Cerebellar cortex (tissue), 1 donor: ENCODE results near the gene CTSD.

Experiments
- DNase-seq: peaks from one replicate; pipeline ENCODE4 v3.0.0-alpha.2; 2015; ENCODE audit warnings: low spot score

CTSD gene

DNA sequence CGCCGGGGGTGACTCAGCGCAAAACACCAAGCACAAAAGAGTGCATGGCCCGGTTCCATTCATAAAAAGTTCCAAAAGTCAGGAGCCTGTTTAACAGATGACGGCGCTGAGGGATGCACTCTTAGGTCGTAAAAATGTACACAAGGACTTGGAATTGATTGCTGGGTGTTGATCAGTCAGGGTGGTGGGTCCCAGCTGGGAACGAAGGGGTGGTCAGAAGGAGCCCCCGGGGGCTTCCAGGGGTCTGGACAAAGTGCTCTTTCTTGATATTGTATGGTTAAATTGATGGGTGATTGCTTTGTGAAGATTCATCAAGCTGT is 34.1 kb downstream of the CTSD start:
- no peak for DNase-seq

DNA sequence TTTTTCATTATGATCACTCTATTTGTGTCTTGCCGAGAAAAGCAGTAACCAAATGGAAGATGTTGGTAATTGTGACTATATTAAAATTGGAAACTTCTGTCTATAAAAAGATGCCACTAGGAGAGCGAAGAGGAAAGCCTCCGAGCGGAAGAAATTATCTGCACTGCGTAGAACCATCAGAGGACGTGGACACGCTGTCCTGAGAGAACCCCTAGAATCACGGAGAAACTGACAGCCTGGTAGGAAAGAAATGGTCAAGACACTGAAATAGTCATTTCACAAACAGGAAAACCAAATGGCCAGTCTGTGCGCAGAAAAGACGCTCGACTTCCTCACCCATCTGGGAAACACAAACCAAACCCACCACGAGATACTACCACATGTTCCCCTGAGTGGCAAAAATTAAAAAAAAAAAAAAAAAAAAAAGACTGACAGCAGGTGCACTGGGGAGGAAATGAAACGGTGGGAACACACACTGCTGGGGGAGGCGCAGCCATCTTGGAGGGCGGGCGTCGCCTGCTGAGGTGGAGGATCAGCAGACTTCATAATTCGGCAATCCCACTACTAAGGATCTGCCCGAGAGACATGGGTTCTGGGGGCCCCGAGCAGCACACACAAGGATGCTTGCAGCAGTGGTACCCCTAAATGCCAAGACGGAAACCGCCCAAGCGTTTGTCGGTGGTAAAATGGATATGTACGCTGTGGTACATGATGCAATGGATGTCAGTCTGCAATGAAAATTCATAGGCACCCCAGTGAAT is 34.6 kb downstream of the CTSD start:
- no peak for DNase-seq

DNA sequence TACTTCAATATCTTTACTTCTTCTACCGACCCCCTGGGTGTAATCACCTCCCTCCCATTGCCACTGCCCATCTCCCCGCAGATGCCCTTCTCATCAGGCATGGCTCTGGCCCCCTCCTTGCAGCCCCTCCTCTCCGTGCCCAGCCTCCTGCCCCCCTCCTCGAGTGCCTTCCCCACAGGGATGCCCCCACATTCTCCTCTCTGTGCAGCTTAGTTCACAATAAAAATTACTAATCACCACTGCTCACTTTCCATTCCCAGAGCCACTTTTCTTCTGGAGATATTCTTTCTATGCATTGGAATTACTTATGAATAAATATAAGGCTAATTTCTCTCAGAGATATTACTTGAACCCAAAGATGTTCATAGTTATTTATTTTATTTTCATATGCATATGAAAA is 35.4 kb downstream of the CTSD start:
- no peak for DNase-seq

DNA sequence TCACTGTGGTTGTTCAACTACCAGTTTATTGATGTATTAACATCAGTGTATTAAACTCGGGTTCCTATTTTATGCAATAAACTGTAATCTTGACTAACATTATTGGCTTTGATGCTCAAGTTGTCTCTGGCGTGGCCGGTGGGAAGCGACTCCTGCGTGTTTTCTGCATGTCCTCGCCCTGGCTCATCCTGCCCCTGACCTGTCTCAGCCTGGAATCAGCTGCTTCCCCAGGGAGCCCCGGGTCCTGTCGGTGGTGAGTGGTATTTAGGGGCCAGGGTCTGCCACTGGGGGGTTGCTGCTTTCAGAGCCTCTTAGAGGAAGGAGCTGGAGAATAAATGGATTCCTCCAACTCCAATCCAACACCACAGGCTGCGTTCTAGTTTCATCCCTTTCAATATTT is 35.9 kb downstream of the CTSD start:
- DNase-seq = no peak

DNA sequence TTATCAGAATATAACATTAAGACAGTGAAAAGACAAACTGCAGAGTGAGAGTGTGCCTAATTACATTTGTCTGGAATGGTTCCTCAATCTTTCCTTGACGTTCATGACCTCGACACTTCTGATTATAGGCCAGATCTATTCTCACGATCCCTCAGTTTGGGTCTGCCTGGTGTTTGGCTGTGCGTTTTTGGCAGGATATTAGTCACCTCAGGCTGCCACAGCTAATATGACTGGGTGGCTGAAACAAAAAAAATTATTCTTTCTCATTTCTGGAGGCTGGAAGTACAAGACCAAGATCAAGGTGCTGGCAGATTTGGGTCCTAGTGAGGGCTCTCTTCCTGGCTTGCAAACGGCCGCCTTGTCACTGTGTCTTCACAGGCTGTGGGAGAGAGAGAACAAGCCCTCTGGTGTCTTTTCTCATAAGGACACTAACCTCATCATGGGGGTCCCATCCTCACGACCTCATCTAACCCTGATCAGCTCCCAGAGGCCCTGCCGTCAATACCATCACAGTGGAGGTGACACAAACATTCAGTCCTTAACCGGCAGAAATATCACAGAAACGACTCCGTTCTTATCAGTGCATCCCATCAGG is 36.5 kb downstream of the CTSD start:
- DNase-seq = no peak

DNA sequence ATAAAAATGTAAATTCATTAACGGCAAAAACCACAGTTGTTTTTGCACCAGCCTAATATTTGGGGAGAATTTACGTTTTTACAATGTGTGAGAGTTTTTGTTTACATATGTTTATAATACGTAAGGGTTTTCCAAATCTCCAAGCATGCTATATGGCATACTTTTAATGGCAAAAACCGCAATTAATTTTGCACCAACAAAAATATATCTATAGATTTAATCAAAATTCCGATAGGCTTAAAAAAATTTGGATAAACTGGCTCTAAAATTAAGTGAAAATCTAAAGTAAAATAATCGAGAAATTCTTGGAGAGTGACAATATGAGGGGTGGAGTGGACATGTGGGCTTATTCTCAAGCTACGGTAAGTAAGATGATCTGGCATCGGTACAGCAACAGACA is 43.9 kb downstream of the CTSD start:
- DNase-seq = no peak

DNA sequence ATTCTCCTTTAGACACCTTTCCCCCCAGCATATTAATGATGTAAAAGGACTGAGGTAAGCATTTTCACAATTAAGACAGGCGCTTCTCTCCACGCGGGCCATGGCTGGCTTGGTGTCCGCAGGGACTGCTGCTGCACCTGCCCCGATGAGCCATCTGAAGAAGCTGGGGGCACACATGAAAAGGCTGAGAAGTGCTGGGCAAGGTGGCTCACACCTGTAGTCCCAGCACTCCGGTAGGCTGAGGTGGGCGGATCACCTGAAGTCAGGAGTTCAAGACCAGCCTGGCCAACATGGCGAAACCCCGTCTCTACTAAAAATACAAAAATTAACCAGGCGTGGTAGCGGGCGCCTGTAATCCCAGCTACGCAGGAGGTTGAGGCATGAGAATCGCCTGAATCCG is 45.4 kb downstream of the CTSD start:
- no peak for DNase-seq

DNA sequence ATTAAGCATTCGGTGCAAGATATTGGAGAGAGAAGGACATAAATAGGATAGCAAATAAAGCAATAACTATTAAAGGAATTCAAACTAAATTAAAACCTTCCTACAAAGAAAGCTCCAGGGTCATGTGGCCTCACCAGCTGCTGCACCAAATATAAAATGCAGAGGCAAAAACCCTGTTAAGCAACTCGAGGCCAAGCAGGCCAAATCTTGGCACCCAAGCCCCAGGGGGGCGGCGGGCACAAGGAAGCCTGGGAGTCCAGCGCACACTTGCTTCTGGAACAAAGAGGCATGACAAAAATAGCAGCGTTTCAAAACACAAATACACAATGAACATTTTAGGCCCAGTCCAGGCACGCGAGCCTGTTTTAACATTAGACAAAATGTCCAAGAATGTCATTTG is 46.0 kb downstream of the CTSD start:
- no peak for DNase-seq

DNA sequence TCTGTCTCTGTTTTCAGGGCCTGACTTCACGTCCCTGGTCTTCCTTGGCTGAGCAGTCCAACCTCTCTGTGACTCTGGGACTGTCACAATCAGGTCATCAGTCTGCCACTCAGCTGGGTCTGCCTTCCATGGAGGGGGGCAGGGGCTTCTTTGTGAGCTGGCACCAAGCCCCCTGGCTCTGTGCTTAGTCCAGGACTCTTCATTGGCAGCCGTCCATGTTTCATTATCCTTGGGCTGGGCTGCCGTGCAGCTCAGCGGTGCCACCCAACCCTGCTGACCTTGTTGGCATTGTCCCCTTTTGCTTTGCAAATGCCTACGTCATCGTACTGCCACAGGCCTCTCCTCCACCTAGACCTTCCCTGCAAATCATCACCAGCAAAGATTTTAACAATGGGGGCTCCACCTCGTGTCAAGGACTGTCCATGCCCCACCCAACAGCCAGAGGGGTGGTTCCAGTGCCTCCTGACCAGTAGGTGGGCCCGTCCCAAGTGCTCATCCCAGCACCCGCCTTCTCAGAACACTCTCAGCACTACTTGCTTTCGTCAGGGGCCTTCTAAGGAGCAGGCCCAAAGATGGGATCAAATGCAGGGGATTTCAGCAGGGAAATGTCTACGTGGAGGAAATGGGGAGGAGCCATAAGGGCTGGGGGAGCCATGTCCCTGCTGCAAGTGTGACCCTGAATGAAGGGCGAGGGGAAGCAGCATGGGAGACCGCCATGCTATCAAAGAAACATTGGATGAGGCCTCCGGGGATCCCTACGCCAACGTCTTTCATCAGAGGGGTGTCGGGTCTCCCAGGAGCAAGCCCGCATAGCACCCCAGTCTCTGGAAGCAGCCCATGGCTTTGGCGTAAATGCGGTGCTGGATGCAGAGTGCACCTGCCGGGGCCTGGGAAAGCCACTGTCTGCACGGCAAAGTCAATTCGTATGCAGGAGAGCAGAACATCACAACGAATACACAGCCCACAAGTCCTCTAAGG is 48.5 kb downstream of the CTSD start:
- DNase-seq = no peak

DNA sequence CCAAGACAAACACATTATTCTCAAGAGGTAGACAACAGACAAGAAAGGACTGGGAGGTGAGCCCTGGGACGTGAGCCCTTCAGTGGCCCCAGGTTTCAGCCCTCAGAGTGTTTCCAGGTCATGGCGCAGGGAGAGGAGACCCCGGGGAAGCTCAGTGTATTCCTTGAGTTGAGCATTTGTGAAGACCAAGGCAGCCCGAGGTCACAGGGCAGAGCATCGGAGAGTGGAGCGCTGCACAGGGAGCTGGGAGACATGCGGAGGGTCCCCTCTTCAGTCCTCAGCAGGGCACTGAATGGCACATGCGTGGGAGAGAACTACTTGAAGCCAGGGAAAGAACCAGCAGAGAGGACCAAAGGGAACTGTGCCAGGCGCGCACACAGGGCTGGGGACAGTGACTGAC is 55.0 kb downstream of the CTSD start:
- DNase-seq = no peak

DNA sequence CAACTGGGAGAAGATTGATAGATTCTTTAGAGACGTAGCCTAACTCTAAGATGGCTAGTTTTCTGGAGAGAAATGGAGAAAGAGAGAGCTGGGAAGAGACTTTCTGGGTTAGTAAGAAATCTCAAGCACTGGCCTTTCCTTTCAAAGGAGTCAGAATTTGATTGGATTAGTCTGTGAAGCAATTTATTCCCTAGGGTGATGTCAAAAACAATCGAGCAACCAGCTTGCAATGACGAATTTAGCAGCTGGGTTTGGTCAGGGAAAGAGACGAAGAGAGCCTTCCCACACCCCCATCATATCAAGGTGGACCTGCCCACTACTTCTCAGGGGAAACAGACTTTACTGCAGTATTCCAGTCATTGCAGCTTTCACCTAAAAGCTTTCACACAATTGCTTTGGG is 56.0 kb downstream of the CTSD start:
- no peak for DNase-seq

DNA sequence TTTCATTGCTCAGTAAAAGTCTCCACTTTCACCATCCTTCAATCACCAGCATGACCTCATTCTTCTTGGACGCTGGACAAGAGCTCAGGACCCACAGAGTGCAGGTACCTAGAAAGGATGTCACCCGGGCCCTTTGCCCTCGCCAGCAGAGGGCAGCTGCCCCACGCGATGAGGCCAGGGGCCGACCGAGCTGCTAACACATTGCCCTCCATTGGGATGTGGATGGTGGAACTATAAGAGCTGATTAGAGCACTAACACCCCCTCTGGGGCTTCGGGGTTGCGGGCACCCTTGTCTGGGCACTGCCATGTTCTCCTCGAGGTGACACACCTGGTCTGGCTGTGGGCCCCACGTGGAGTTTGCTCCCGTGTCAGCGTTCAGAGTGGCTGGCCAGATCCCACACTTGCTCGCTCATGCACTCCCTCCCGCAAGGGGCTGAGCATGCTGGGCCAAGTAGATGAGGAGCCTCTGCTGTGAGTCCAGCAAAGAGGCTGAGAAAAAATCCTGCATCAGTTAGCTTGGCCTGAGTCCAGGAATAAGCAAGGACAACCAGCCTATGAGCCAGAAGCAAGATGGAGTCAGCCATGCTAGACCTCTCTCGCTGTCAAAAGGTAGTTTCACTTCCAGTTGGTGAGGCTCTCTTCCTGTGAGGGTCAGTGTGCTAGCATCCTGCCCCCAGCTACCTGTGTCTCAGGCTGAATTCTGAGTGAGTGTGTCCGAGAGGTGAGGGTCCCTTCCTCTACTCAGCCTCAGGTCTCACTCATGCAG is 56.9 kb downstream of the CTSD start:
- DNase-seq = no peak

DNA sequence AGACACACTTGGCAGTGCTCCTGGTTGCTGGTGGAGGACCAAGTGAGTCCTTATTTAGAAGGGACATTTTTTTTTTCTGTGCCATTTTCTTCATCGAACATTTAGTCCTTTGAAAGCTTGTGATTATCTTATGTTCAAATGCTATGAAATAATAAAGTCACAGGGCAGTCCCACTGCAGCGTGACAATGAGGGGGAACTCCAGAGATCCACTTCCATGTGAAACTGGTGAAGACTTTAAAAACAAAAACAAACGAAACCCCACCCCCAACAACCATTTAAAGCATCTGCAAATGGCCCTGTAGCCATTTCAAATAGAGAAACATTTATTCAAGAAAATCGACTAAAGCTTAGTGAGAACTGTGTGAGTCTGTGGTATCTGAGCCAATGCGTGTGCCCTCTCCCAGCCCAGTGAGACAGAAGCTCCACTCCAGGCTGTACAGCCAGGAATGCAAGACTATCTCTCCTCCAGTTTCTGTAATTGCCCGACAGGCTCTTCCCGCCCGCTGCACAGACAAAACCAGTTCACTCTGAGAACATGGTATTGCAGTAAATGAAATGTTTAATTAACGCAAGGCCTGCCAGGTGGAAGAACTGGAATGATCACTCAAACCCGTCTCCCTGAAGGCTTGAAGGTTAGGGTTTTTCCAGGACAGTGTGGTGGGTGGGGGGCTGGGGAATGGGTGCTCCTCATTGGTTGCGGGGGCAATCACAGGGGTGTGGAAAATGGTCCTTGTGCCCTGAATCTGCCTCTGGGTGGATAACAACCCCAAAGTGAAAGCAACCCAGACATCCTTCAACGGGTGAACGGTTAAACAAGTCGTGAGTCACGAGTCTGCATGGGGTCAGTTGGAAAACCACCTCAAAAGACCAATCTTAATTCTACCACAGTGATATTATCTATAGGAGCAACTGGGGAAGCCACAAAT is 58.3 kb downstream of the CTSD start:
- no peak for DNase-seq

DNA sequence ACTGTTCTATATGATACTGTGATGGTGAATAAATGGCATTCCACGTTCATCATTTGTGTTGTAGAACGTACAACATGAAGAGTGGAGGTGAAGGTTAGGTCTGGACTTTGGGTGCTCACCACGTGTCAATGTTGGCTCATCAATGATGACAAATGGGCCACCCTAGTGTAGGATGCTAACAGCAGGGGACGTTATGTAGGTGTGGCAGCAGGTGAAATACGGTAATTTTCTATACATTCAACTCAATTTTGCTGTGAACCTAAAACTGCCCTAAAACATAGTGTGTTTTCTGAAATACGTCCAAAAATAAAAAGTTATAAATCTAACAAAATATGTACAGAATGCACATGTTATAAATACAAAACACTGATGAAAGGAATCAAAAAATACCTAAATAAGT is 60.6 kb downstream of the CTSD start:
- DNase-seq = no peak
